Mucosa of rectum (tissue), 2 donors: ENCODE results near the gene EPB41L4A.

Source experiments
- H3K27ac ChIP-seq, 2 donors: one replicate each; pipeline ENCODE4 v1.7.0; 2013; ENCODE audit warnings: inconsistent platforms in 2 of 2, low read depth in 2 of 2, low read length in 2 of 2
- H3K27me3 ChIP-seq, 2 donors: one replicate each; pipeline ENCODE4 v1.7.0; 2013; ENCODE audit warnings: low read length in 2 of 2; ENCODE audit not compliant: control insufficient read depth in 2 of 2, insufficient read depth in 2 of 2
- H3K36me3 ChIP-seq, 2 donors: one replicate each; pipeline ENCODE4 v1.7.0; 2013; ENCODE audit warnings: low read length in 2 of 2; ENCODE audit not compliant: control insufficient read depth in 2 of 2, insufficient read depth in 2 of 2
- H3K4me1 ChIP-seq, 2 donors: one replicate each; pipeline ENCODE4 v1.7.0; 2013; ENCODE audit warnings: low read length in 2 of 2, mild to moderate bottlenecking in 1 of 2; ENCODE audit not compliant: control insufficient read depth in 2 of 2, insufficient read depth in 2 of 2
- H3K4me3 ChIP-seq, 2 donors: one replicate each; pipeline ENCODE4 v1.7.0; 2013; ENCODE audit warnings: low read length in 2 of 2
- H3K9ac ChIP-seq, 2 donors: one replicate each; pipeline ENCODE4 v1.7.0; 2013; ENCODE audit warnings: low read length in 2 of 2, low read depth in 1 of 2, mild to moderate bottlenecking in 1 of 2
- H3K9me3 ChIP-seq, 2 donors: one replicate each; pipeline ENCODE4 v1.7.0; 2013; ENCODE audit warnings: low read length in 2 of 2; ENCODE audit not compliant: control insufficient read depth in 2 of 2
- donor health status: healthy.
- donor health status: Normal muscosa, but diverticular disease.

EPB41L4A gene

DNA sequence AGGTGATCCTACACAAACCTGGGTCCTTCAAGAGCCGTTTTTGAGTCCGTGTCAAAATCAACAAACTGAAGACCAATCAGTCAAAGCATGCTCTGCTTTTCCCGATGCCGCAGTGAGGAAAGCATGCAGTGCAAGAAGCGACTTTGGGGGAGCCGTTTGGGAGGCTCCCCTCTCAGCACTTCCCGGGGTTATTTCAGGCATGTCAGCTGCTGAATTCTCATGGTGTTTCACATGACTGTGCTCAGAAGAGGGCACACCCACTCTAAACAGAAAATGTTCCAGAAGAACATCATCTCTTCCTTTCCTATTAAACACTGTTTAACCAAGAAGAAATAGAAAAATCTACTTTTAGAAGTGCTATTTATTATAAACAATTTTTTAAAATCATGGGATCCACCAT is 125.5 kb downstream of the EPB41L4A start:
- Histone ChIP-seq H3K9me3 (no peaks in the 10 kb centered on the region), H3K27me3 (no peaks in the 10 kb centered on the region), H3K36me3 (no peaks in the 10 kb centered on the region), H3K27ac (no peak overlapping the region), H3K4me1 (no peaks in the 10 kb centered on the region), H3K4me3 (no peak overlapping the region), H3K9ac (no peak overlapping the region)

- Histone ChIP-seq H3K27me3 (no peaks in the 10 kb centered on the region), H3K9ac (no peak overlapping the region), H3K36me3 (no peaks in the 10 kb centered on the region), H3K4me1 (no peaks in the 10 kb centered on the region), H3K27ac (no peak overlapping the region), H3K4me3 (no peak overlapping the region), H3K9me3 (no peaks in the 10 kb centered on the region)
These were observed 128.4 kb downstream of the EPB41L4A start for GRCh38 chr5:112290691-112291090.

DNA sequence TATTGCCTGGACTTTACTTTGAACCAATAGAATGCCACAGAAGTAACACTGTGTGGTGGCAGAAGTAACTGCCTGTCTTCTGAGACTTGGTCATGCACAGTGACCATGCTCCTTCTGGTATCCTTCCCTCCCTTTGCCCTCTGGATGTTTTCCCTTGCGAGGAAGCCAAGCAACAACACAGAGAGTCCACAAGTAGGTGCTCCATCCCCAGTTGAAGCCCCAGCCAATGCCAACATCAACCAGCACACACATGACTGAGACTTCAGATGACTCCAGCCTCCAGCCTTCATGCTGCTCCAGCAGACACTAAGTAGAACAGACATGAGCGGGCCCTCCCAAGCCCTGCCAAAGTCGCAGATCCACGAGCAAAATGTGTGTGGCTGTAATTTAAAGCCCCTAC is 129.6 kb downstream of the EPB41L4A start:
- H3K9ac ChIP-seq = no peak overlapping the region
- no peaks in the 10 kb centered on the region for H3K36me3 ChIP-seq
- H3K4me3 ChIP-seq = no peak overlapping the region
- no peak overlapping the region for H3K27ac ChIP-seq
- H3K27me3 ChIP-seq = no peaks in the 10 kb centered on the region
- no peaks in the 10 kb centered on the region for H3K9me3 ChIP-seq
- H3K4me1 ChIP-seq = no peaks in the 10 kb centered on the region

GRCh38 chr5:112283943-112284929 is 134.8 kb downstream of the EPB41L4A start:
- no peak overlapping the region for H3K9ac ChIP-seq
- H3K4me3 ChIP-seq = no peak overlapping the region
- no peaks in the 10 kb centered on the region for H3K9me3 ChIP-seq
- no peak overlapping the region for H3K27ac ChIP-seq
- no peaks in the 10 kb centered on the region for H3K36me3 ChIP-seq
- H3K27me3 ChIP-seq = no peaks in the 10 kb centered on the region
- no peaks in the 10 kb centered on the region for H3K4me1 ChIP-seq

DNA sequence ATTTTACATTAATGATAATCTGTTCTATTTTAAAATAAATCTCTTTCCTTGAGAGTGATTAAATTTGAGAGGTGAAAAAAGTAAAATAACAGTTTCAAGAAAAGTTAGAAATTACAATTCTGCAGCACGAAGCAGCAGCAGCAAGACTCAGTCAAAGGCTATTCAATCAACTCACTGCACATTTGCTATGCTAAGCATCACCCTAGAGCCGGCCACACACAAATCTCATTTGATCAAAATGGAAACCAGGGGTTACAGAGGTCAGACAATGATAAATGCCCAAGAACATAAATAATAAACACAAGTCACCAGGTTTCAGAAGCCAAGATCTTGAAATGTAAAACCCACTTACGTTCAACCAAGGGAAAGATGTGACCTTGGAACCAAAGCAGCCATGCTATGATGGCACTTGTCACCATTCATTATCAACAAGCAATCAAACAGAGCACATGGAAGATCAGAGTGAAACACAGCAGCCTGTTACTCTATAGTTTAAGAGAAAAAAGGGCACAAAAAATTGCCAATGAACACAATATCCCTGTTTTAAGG is 136.0 kb downstream of the EPB41L4A start:
- Histone ChIP-seq H3K9me3 (no peaks in the 10 kb centered on the region), H3K27ac (no peak overlapping the region), H3K4me1 (no peaks in the 10 kb centered on the region), H3K27me3 (no peaks in the 10 kb centered on the region), H3K36me3 (no peaks in the 10 kb centered on the region), H3K9ac (no peak overlapping the region), H3K4me3 (no peak overlapping the region)

GRCh38 chr5:112279082-112279481 is 140.0 kb downstream of the EPB41L4A start:
- Histone ChIP-seq H3K9ac (no peak overlapping the region), H3K27me3 (no peaks in the 10 kb centered on the region), H3K27ac (no peak overlapping the region), H3K36me3 (no peaks in the 10 kb centered on the region), H3K9me3 (no peaks in the 10 kb centered on the region), H3K4me1 (no peaks in the 10 kb centered on the region), H3K4me3 (no peak overlapping the region)

DNA sequence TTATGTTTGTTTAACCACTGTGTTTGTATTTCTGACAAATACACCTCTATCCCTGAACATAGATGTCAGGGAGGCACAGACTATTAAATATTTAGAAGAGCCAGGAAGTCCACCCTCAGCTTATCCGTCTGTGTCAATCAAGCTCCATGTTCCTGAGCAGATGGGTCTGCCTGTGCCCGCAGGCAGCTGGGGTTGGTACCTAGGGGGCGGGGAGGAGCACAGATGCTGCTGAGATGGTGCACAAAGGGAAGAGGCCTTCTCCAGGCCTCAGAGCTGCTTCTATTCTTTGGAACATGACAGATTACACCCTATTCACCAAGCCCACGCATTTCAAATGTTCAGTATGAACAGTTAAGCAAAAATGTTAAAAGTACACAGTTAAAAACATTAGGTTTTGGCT is 142.1 kb downstream of the EPB41L4A start:
- Histone ChIP-seq H3K4me1 (no peaks in the 10 kb centered on the region), H3K27ac (no peak overlapping the region), H3K27me3 (no peaks in the 10 kb centered on the region), H3K36me3 (no peaks in the 10 kb centered on the region), H3K9me3 (no peaks in the 10 kb centered on the region), H3K9ac (no peak overlapping the region), H3K4me3 (no peak overlapping the region)

DNA sequence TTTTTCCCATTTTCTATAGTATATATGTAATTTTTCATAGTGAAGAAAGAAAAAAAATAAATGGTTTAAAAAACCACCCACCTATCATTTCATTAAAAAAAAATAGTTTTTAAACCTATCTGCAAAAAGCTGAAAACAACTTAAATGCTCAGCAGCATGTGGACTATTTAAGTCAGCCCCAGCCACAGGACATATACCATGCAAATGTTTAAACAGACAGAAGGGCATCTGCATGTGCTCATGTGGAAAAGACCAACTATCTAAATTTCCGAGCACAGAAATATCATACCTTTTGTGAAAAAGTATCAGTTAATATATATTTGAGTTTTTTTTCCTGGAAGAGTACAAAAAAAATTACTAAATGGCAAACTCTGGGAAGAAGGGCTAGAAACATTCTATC is 143.4 kb downstream of the EPB41L4A start:
- Histone ChIP-seq H3K9ac (no peak overlapping the region), H3K9me3 (no peaks in the 10 kb centered on the region), H3K4me3 (no peak overlapping the region), H3K27me3 (no peaks in the 10 kb centered on the region), H3K36me3 (no peaks in the 10 kb centered on the region), H3K27ac (no peak overlapping the region), H3K4me1 (no peaks in the 10 kb centered on the region)

DNA sequence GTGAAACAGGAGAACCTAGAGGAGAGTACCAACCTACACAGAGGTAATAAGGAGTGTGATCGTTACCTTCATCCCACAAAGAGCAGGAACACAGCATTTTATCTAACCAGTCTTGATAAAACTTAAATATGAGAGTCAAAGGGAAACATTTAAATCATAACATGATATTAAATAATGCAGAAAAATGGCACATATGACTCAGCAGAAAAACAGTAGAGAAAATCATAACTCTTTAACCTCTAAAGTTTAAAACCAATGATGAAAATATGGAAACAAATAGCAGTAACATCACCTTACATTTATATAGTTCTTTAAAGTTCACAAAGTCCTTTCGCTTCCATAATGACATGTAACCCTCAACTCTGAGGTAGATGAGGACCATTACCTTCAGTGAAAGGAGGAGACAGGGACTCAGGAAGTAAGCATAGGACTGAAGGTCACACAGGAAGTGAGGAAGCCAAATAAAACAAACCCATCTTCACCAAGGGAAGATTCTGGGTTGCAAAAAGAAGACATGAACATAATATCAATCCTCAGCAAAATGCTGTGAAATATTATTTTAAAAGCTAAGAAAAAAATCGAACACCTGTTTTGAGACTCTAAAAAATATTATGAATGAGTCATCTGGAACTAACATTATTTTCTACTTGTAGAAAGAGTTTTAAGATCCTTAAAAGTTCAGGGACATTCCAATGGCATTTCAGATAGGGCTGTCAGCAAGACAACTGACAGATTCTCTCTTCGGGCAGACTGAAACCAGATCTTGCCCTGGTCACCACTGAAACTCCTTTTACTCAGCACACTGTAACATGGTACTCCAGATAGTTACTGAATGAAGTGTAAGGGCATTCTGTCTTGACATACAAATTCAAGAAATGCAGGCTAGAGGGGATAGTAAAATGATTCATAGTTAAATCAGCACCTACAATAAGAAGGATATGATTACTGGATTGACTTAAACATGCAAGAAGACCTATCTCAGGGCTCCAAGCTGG is 148.5 kb downstream of the EPB41L4A start:
- Histone ChIP-seq H3K27ac (no peak overlapping the region), H3K9ac (no peak overlapping the region), H3K4me1 (no peaks in the 10 kb centered on the region), H3K9me3 (no peaks in the 10 kb centered on the region), H3K27me3 (no peaks in the 10 kb centered on the region), H3K36me3 (peaks cover 0 to 2% of the 10 kb centered on the region in 2 donors), H3K4me3 (no peak overlapping the region)
